GM12878 (cell line): ENCODE measurements around the gene ADAMTSL1. TPM values are rescaled to one million over a fixed set of nuclear protein-coding genes. Genes with fewer than 3 reads are reported as not detected.

Experiments used
- ATAC-seq: fragments of 200-7000 bp; cut with Tn5 transposase; 3 replicates; pipeline ENCODE4 v1.9.1; 2020; ENCODE audit warnings: mild to moderate bottlenecking, moderate library complexity
- BruUV-seq: library from RNA; stranded (reverse); fragments of 400-500 nt; replicated peaks from 2 replicates; lab custom pipeline; 2021; lab: Mats Ljungman, UMichigan
- CTCF ChIA-PET: fragments of 300-600 bp; sonication (Branson Sonifier 250); formaldehyde crosslinking; extraction: SDS; loops from one replicate; lab custom pipeline; 2021; ENCODE audit warnings: inconsistent platforms; lab: Yijun Ruan, JAX
- POLR2A ChIA-PET: fragments of 350-600 bp; formaldehyde crosslinking; extraction: SDS; loops from one replicate; lab custom pipeline; 2021; ENCODE audit warnings: inconsistent platforms; lab: Charles Lee
- RAD21 ChIA-PET: fragments of 300-600 bp; sonication (Branson Sonifier 250); formaldehyde crosslinking; loops from one replicate; lab custom pipeline; 2023; ENCODE audit warnings: antibody characterized with exemption; ENCODE audit not compliant: unreplicated experiment; lab: Charles Lee
- SMC1A ChIA-PET: fragments of 300-600 bp; sonication (Branson Sonifier 250); formaldehyde crosslinking; loops from one replicate; lab custom pipeline; 2023; ENCODE audit not compliant: unreplicated experiment, uncharacterized antibody; lab: Charles Lee
- DNase-seq: peaks from one replicate; pipeline ENCODE4 v3.0.0-alpha.2; 2011; ENCODE audit warnings: low read depth, low spot score
- FAIRE-seq: peaks from 3 replicates; lab custom pipeline; 2011; peaks lifted over from hg19 to GRCh38; lab: Jason Lieb, UNC
- H2AFZ ChIP-seq: 2 replicates; pipeline ENCODE4 v1.6.0; 2011; ENCODE audit warnings: low read depth, low read length, control low read depth; ENCODE audit not compliant: control insufficient read depth
- H3K27ac ChIP-seq: 2 replicates; pipeline ENCODE4 v1.5.1; 2011; ENCODE audit warnings: control low read depth; ENCODE audit not compliant: control insufficient read depth, insufficient read depth
- H3K27me3 ChIP-seq, 2 experiments: replicated peaks in 1 of 2; 2 replicates each; pipeline versions ENCODE4 v1.6.0 to v1.6.1; 2011; ENCODE audit warnings: low read length in 1 of 2; ENCODE audit not compliant: control insufficient read depth in 2 of 2, insufficient read depth in 2 of 2
- H3K36me3 ChIP-seq, 2 experiments: 2 replicates each; pipeline ENCODE4 v1.5.1; 2011; ENCODE audit warnings: low read length in 1 of 2; ENCODE audit not compliant: control insufficient read depth in 2 of 2, insufficient read depth in 2 of 2
- H3K4me1 ChIP-seq: 2 replicates; pipeline ENCODE4 v1.6.1; 2011; ENCODE audit warnings: mild to moderate bottlenecking, low read length, moderate library complexity, mixed read lengths; ENCODE audit not compliant: control insufficient read depth, insufficient read depth
- H3K4me2 ChIP-seq: 2 replicates; pipeline ENCODE4 v1.6.0; 2011; ENCODE audit warnings: control low read depth; ENCODE audit not compliant: control insufficient read depth, insufficient read depth
- H3K4me3 ChIP-seq: fragments of 200-600 bp; sonication (generic); 2 replicates; pipeline ENCODE4 v1.5.1; 2016
- H3K79me2 ChIP-seq: 2 replicates; pipeline ENCODE4 v1.6.0; 2011; ENCODE audit warnings: low read length; ENCODE audit not compliant: control insufficient read depth, insufficient read depth
- H3K9ac ChIP-seq: 2 replicates; pipeline ENCODE4 v1.8.0; 2011; ENCODE audit warnings: low read length, control low read depth, mixed read lengths; ENCODE audit not compliant: control insufficient read depth, insufficient read depth
- H3K9me3 ChIP-seq: replicated peaks from 3 replicates; pipeline ENCODE4 v1.5.1; 2011; ENCODE audit warnings: mild to moderate bottlenecking, low read length; ENCODE audit not compliant: control insufficient read depth, insufficient read depth
- H4K20me1 ChIP-seq: 2 replicates; pipeline ENCODE4 v1.6.0; 2011; ENCODE audit not compliant: control insufficient read depth, insufficient read depth
- CBFB ChIP-seq: IDR thresholded peaks from 2 replicates; pipeline ENCODE4 v1.6.1; 2016; ENCODE audit warnings: antibody characterized with exemption, low read depth
- CHD1 ChIP-seq: IDR thresholded peaks from 2 replicates; pipeline ENCODE4 v1.6.1; 2012; ENCODE audit warnings: low read depth, low read length, improper control_type of control experiment
- ESRRA ChIP-seq: IDR thresholded peaks from 2 replicates; pipeline ENCODE4 v1.6.1; 2012; ENCODE audit warnings: mild to moderate bottlenecking, low read length, improper control_type of control experiment
- IKZF1 ChIP-seq: fragments of 450-650 bp; conservative IDR thresholded peaks from 2 replicates; pipeline ENCODE4 v1.6.1; 2017; ENCODE audit warnings: antibody characterized with exemption, mild to moderate bottlenecking
- IKZF2 ChIP-seq, 2 experiments: fragments of 450-650 bp; IDR thresholded peaks; 2 replicates each; pipeline ENCODE4 v1.6.1; 2017; ENCODE audit warnings: mild to moderate bottlenecking in 2 of 2, moderate library complexity in 2 of 2
- MEF2B ChIP-seq: fragments of 450-650 bp; IDR thresholded peaks from 2 replicates; pipeline ENCODE4 v1.6.1; 2018; ENCODE audit warnings: mild to moderate bottlenecking, moderate library complexity; ENCODE audit not compliant: partially characterized antibody, poor library complexity, severe bottlenecking
- MXI1 ChIP-seq: fragments of 150-350 bp; IDR thresholded peaks from 2 replicates; pipeline ENCODE4 v1.6.1; 2011; ENCODE audit warnings: low read depth, mild to moderate bottlenecking, inconsistent platforms, low read length, improper control_type of control experiment
- NR2C2 ChIP-seq: IDR thresholded peaks from 2 replicates; pipeline ENCODE4 v1.6.1; 2011; ENCODE audit warnings: borderline replicate concordance, low read depth; ENCODE audit not compliant: control insufficient read depth, insufficient read length
- PML ChIP-seq: IDR thresholded peaks from 2 replicates; pipeline ENCODE4 v1.6.1; 2012; ENCODE audit warnings: low read length, inconsistent platforms
- RBBP5 ChIP-seq: fragments of 200-600 bp; sonication (generic); conservative IDR thresholded peaks from 2 replicates; pipeline ENCODE4 v1.6.1; 2016
- SUZ12 ChIP-seq: fragments of 200-600 bp; sonication (generic); IDR thresholded peaks from one replicate; pipeline ENCODE4 v1.6.1; 2018; ENCODE audit warnings: antibody characterized with exemption, mild to moderate bottlenecking; ENCODE audit not compliant: unreplicated experiment
- in situ Hi-C: fragments of 300-500 bp; cut with MboI; formaldehyde crosslinking; loops from 9 replicates; pipeline ENCODE4 v1.14.3; 2018; ENCODE audit warnings: mixed read lengths
- intact Hi-C: fragments of 100-400 bp; cut with micrococcal nuclease; formaldehyde crosslinking; loops from one replicate; pipeline ENCODE4 v1.14.2; 2022; ENCODE audit not compliant: unreplicated experiment
- polyA plus RNA-seq, 11 experiments: library from polyadenylated mRNA; depleted of rRNA in 4 of 11; unstranded in 6 of 11; stranded (reverse) in 5 of 11; fragments of >200 nt; fragmentation: Nextera tagmentation in 4 of 11; fragmentation: Illumina TruSeq in 1 of 11; extraction: Ambion mirVana in 4 of 11; extraction: Trizol in 1 of 11; gene quantifications; 1 replicate in 1 of 11; 2 replicates in 10 of 11; pipeline versions ENCODE4 v1.2.1 to v1.2.3, GENCODE V29; 2011 to 2016; ENCODE audit warnings: inconsistent platforms in 2 of 11, missing spikeins in 2 of 11, low read depth in 1 of 11
- total RNA-seq, 4 experiments: library from RNA; depleted of rRNA in 3 of 4; stranded (reverse); fragments of >200 nt in 3 of 4; fragmentation: Illumina TruSeq in 1 of 4; extraction: Trizol in 1 of 4; gene quantifications; 2 replicates each; pipeline versions ENCODE4 v1.2.1 to v1.2.3, GENCODE V29; 2013 to 2021
- TF ChIP-seq, protein P1 (sequence below): IDR thresholded peaks from 2 replicates; pipeline ENCODE4 v1.6.1; 2012; ENCODE audit warnings: improper control_type of control experiment, low read depth, low read length; ENCODE audit not compliant: insufficient replicate concordance
- TF ChIP-seq, protein P2 (sequence below): IDR thresholded peaks from 2 replicates; pipeline ENCODE4 v1.6.1; 2011; ENCODE audit warnings: mild to moderate bottlenecking, low read depth, low read length, moderate library complexity; ENCODE audit not compliant: insufficient replicate concordance
- TF ChIP-seq, protein P3 (sequence below): IDR thresholded peaks from 2 replicates; pipeline ENCODE4 v1.6.1; 2012; ENCODE audit warnings: low read depth, low read length, improper control_type of control experiment
- TF ChIP-seq, protein P4 (sequence below): fragments of 450-650 bp; IDR thresholded peaks from 2 replicates; pipeline ENCODE4 v1.6.1; 2018; ENCODE audit warnings: borderline replicate concordance, mild to moderate bottlenecking; ENCODE audit not compliant: partially characterized antibody

ADAMTSL1 gene
- total and polyA plus RNA-seq, 10 of the 15 experiments (the other 5 are each of a cell fraction or from before 2014, with no cell fraction given): 0.01 to 0.10 (median 0.07) TPM; not detected in 6

DNA sequence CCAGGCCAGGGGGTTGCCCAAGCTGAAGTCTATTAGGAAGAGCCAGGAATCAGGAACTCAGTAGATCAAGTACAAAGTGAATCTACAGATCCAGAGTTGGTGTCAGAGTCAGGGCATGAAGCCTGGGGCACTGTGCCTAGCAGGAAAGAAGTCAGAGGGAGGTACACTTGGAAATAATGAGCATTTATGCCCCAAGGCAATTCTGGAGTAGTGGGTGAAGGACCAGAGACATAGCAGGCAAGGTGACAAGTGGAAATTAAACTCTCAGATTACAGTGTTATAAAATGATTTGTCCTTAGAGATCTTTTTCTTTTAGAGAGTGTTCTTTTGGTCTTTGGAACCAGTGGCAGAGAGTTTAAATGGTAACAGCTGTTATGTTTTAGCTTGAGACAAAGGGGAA, 138.0 kb downstream of the ADAMTSL1 start:
- H3K9me3 ChIP-seq: no peaks in the 10 kb centered on the region
- DNase-seq (no peak), FAIRE-seq (no peak), ATAC-seq (no peak)
- no TSS peak for BruUV-seq
- RAD21 ChIA-PET: no interaction called here
- no peak overlapping the region for H2AFZ ChIP-seq
- TF ChIP-seq, protein P1, sequence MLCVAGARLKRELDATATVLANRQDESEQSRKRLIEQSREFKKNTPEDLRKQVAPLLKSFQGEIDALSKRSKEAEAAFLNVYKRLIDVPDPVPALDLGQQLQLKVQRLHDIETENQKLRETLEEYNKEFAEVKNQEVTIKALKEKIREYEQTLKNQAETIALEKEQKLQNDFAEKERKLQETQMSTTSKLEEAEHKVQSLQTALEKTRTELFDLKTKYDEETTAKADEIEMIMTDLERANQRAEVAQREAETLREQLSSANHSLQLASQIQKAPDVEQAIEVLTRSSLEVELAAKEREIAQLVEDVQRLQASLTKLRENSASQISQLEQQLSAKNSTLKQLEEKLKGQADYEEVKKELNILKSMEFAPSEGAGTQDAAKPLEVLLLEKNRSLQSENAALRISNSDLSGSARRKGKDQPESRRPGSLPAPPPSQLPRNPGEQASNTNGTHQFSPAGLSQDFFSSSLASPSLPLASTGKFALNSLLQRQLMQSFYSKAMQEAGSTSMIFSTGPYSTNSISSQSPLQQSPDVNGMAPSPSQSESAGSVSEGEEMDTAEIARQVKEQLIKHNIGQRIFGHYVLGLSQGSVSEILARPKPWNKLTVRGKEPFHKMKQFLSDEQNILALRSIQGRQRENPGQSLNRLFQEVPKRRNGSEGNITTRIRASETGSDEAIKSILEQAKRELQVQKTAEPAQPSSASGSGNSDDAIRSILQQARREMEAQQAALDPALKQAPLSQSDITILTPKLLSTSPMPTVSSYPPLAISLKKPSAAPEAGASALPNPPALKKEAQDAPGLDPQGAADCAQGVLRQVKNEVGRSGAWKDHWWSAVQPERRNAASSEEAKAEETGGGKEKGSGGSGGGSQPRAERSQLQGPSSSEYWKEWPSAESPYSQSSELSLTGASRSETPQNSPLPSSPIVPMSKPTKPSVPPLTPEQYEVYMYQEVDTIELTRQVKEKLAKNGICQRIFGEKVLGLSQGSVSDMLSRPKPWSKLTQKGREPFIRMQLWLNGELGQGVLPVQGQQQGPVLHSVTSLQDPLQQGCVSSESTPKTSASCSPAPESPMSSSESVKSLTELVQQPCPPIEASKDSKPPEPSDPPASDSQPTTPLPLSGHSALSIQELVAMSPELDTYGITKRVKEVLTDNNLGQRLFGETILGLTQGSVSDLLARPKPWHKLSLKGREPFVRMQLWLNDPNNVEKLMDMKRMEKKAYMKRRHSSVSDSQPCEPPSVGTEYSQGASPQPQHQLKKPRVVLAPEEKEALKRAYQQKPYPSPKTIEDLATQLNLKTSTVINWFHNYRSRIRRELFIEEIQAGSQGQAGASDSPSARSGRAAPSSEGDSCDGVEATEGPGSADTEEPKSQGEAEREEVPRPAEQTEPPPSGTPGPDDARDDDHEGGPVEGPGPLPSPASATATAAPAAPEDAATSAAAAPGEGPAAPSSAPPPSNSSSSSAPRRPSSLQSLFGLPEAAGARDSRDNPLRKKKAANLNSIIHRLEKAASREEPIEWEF: no peak
- TF ChIP-seq CHD1 (no peak), IKZF1 (no peak), CBFB (no peak), IKZF2 (IDR thresholded peaks at IDR 0.05) (no peak), SUZ12 (no peak), NR2C2 (no peak), MXI1 (no peak), ESRRA (no peak), MEF2B (no peak), RBBP5 (no peak), PML (no peak)
- TF ChIP-seq, protein P2, sequence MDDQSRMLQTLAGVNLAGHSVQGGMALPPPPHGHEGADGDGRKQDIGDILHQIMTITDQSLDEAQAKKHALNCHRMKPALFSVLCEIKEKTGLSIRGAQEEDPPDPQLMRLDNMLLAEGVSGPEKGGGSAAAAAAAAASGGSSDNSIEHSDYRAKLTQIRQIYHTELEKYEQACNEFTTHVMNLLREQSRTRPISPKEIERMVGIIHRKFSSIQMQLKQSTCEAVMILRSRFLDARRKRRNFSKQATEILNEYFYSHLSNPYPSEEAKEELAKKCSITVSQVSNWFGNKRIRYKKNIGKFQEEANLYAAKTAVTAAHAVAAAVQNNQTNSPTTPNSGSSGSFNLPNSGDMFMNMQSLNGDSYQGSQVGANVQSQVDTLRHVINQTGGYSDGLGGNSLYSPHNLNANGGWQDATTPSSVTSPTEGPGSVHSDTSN: no peak
- TF ChIP-seq, protein P3, sequence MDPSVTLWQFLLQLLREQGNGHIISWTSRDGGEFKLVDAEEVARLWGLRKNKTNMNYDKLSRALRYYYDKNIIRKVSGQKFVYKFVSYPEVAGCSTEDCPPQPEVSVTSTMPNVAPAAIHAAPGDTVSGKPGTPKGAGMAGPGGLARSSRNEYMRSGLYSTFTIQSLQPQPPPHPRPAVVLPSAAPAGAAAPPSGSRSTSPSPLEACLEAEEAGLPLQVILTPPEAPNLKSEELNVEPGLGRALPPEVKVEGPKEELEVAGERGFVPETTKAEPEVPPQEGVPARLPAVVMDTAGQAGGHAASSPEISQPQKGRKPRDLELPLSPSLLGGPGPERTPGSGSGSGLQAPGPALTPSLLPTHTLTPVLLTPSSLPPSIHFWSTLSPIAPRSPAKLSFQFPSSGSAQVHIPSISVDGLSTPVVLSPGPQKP: no peak
- TF ChIP-seq, protein P4, sequence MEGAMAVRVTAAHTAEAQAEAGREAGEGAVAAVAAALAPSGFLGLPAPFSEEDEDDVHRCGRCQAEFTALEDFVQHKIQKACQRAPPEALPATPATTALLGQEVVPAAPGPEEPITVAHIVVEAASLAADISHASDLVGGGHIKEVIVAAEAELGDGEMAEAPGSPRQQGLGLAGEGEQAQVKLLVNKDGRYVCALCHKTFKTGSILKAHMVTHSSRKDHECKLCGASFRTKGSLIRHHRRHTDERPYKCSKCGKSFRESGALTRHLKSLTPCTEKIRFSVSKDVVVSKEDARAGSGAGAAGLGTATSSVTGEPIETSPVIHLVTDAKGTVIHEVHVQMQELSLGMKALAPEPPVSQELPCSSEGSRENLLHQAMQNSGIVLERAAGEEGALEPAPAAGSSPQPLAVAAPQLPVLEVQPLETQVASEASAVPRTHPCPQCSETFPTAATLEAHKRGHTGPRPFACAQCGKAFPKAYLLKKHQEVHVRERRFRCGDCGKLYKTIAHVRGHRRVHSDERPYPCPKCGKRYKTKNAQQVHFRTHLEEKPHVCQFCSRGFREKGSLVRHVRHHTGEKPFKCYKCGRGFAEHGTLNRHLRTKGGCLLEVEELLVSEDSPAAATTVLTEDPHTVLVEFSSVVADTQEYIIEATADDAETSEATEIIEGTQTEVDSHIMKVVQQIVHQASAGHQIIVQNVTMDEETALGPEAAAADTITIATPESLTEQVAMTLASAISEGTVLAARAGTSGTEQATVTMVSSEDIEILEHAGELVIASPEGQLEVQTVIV: no peak
- no peak overlapping the region for H3K4me2 ChIP-seq
- POLR2A ChIA-PET: no interaction called here
- SMC1A ChIA-PET: no interaction called here
- in situ Hi-C loops: no loop called here
- no peaks in the 10 kb centered on the region for H3K4me1 ChIP-seq
- no peaks in the 10 kb centered on the region for H3K27me3 ChIP-seq
- CTCF ChIA-PET: no interaction called here
- H3K9ac ChIP-seq: no peak overlapping the region
- no peak overlapping the region for H3K4me3 ChIP-seq
- no peaks in the 10 kb centered on the region for H4K20me1 ChIP-seq
- intact Hi-C loops: no loop called here
- H3K27ac ChIP-seq: no peak overlapping the region
- H3K79me2 ChIP-seq: no peaks in the 10 kb centered on the region
- no peaks in the 10 kb centered on the region for H3K36me3 ChIP-seq
